Stimulated activated CD4-positive, alpha-beta T cell treated with anti-CD3 and anti-CD28 coated beads, Interleukin-15, amount 100 ng/mL, for 24 hours (primary cell): Measurements from ENCODE around the gene CAPZB.
A peak's percentile ranks its signal among the peaks of the same experiment; 100 is the strongest.

Experiments used
- DNase-seq: peaks from one replicate; pipeline ENCODE4 v3.0.0-alpha.2; 2020

The CAPZB gene

DNA sequence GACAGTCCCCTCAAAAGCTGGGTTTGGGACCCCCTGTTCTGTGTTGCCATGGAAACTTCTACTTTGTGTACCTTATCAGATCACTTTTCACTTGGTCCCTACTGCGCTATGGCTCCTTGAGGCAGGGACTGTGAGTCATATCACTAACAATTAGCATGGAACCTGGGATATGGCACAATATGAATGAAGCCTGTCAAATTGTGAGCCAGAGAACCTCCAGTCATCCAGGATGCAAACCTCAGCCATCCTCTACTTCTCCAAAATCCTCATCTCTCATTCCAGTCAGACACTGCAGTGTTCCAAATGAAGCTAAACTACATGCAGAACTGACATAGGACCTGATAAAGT lies 11.2 kb upstream of the CAPZB start:
- DNase-seq, result no peak

DNA sequence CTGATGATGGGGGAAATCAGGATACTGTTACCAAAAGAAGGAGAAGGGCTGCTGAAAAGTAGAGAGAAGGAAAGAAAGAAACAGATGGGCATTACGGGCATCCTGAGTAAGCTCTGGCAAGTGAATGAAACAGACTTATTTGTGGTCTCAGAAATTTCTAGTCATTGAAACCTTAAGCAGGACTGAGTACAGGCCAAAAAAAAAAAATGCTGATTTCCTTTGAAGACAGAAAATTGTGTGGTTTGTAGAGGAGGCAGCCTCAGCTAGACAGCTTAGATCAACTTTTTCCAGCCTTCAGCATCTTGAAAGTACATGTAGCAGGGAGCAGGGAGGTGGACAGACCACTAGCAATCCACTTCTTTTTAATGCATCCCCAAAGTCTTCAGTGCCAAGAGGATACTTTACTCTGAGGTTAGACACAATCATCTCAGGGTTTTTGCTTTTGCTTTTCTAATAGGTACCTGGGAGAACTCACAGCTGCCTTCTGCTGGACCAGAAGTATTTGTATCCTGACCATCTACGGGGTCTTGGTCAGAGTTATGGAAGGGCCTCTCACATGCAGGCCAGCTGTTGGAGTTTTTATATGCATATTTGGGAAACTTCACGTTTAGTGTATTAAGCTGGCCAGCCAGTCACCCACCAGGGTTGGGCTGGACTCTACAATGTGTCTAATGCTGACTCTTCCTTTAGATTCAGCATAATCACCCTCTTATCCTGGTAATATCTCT lies 10.6 kb upstream of the CAPZB start:
- no peak for DNase-seq

DNA sequence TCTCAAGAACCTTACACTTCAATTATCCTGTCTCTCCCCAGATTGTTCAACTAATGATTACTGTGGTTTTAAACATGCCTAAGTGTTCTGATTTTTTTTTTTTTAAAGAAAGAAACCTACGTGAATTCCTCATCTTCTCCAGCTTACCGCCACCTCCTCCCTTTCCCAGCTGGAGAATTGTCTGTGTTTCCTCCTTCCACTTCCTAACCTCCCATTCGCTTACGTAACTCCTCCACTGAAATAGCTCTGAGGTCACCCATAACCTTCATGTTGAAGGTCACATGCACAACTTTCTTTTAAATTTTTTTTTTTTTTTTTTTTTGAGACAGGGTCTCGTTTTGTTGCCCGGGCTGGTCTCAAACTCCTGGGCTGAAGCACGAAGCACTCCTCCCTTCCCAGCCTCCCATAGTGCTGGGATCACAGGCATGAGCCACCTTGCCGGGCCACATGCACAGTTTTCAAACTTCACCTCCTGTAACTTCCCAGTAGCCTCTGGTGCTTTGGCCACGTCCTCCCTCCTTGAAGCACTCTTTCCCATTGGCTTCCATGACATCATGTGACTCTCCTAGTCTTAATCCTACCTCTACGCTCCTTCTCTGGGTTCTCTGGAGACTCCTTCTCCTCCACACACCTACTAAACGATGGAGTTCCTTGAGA lies 9.8 kb upstream of the CAPZB start:
- DNase-seq, result no peak

DNA sequence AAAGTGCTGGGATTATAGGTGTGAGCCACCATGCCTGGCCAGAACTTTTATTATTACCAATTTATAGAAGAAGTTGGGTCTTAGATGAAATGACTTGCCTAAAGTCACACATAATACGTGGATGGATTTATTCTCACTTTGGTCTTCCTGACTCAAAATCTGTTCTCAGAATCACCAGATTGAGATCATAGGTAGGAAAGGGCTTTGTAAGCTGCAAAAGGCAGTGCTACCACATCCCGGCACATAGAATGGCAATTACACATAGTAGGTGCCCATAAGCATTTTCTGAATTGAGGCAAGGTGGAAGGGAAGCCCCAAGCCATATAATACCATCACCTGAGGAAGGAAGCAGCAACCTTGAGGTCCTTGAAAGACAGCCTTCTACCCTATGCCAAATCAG lies 8.2 kb upstream of the CAPZB start:
- no peak for DNase-seq

DNA sequence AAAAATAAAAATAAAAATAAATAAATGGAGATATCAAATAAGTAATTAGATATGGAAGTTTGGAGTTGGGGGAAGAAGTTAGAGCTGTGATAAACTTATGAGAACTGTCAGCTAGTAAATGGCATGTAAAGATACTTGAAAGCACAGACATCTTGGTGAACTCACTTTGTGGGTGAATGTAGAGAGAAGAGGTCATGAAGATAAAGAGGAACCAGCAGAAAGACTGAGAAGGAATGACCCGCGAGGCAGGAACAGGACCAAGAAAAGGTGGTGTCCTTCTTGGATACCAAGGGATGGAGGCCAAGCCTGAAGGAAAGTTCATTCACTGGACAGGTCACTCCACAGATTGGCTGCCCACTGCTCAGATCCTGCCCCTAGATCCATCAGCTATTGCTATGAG lies 4.7 kb upstream of the CAPZB start:
- no peak for DNase-seq

DNA sequence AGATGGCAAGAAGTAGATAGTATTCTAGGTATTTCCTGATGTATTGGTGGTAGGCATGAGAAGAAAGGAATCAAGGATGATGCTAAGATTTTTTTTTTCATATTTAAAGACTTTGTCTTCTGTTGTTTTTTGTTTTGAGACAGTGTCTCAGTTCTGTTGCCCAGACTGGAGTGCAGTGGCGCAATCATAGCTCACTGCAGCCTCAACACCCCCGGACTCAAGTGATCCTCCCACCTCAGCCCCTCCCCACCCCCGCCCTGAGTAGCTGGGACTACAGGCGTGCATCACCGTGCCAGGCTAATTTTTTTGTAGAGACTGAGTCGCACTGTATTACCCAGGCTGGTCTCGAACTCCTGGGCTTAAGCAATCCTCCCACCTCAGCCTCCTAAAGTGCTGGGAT lies 2.8 kb upstream of the CAPZB start:
- no peak for DNase-seq

DNA sequence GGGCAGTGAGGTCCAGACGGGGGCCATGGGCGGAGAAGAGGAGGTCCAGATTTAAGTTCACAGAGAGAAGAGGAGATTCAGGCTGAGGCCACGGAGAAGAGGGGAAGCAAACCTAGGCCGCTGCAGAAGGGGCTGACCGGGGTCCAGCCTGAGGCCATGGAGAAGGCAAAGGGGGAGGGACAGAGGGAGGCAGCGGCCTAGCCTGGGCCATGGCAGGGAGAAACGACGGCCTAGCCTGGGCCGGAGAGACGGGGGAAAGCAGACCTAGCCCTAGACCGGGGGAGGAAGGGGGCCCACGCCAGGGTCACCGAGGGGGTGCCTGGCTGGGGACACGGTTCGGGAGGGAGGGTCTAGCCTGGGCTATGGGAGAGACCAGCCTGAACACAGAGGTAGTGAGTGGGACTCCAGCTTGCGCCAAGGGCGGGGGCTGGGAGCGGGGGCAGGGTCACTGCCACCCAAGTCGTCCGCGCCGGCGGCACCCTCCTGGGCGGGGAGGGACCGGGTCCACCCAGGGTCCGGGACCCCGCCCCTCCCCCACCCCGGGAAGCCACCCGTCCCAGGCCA lies 459 bp downstream of the CAPZB start:
- DNase-seq, result peak; percentile 20

DNA sequence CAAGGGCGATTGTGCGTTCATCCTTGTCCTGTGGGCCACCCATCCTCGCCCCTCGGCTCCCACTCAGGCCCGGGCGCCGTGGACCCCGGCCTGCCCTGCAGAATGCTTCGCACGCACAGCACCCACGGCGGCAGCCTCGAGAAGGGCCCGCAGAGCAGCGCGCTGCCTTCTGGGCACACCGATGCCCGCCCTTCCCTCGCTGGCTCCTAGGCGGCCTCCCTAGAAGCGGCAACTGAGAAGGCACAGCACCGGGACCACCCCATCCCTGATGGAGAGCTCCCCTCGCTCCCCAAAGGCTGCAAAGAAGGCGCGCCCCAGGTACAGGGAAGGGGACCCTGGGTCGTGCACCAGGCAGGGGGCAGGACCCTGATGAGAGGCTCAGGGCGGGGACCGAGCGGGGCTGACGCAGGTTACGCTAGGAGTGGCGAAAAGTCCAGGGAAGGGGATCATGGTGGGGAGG lies 971 bp downstream of the CAPZB start:
- peak; percentile 35 for DNase-seq

DNA sequence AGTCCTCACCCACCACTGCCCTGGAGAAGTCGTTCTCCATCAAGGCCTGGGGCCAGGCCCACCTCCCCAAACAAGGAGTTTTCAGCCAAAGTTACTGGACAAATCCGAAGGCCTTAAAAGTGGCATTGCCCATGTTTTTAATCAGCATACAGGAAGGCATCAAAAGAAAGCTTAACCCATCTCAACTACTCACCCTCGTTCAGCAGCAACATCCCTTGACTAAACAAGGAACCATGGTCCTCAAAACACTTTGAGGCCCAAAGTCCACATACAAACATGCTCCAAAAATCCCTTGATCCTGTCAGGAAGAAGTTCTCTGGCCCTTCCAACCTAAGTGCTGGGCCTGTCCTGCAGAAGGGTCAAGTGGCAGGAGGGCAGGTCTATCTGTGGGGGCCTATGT lies 1.6 kb downstream of the CAPZB start:
- no peak for DNase-seq

DNA sequence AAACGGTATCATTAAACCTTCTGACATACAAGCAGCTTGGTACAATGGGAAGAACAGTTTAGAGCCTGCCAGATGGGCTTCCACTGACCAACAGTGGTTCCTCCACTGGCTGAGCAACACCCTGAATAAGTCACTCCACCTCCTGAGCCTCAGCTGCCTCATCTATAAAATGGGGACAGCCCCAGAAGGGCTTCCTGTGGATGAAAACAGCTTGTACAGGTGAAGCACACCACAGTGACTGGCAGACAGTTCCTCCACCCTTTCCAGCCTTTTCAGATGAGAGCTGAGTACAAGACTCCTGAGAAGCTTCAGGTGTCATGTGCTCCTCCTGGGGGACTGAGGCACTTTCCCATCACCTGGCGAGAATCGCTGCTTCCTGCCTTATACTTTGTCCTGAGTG lies 2.1 kb downstream of the CAPZB start:
- peak; percentile 58 for DNase-seq

DNA sequence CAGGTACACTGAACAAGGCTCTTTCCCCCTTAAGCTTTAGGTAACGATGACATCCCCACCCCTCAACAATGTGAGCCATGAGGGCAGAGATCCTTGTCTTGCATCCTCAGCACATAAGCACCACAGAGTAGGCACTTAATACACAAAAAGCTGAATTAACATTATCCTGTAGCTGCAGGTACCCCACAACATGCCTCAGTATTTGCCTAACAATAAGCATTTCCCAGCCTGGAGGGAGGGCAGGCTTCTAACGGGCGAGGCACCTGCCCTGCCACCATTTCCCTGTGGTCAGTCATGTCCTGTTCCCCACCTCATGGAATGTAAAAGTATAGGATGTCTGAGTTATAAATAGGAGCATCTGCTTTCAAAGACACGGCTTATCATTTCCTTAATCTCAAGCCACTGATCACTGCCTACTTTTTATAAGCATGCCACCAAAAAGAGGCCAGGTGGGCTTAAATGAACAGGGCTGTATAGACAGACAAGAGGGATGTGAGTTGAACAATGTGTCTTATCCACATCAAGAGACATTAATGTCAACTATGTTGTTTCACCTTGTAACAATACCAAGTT lies 3.4 kb downstream of the CAPZB start:
- no peak for DNase-seq

DNA sequence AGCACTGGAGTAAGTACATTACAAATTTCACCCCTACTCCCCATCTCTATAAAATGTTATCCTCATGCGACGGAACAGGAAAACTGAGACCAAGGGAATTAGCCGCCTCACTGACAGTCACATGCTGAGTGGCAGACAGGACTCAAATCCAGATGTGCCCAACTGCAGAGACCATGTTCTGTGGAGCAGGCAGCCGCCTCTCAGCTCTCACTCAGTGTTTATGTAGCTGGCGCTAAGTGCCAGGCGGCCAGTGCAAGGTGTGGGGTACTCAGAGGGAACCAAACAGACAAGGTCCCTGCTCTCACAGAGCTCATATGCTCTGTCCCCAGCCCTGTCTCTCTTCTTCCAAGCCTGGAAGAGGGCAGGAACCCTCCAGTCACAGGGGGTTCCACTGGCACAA lies 5.1 kb downstream of the CAPZB start:
- DNase-seq, result no peak

DNA sequence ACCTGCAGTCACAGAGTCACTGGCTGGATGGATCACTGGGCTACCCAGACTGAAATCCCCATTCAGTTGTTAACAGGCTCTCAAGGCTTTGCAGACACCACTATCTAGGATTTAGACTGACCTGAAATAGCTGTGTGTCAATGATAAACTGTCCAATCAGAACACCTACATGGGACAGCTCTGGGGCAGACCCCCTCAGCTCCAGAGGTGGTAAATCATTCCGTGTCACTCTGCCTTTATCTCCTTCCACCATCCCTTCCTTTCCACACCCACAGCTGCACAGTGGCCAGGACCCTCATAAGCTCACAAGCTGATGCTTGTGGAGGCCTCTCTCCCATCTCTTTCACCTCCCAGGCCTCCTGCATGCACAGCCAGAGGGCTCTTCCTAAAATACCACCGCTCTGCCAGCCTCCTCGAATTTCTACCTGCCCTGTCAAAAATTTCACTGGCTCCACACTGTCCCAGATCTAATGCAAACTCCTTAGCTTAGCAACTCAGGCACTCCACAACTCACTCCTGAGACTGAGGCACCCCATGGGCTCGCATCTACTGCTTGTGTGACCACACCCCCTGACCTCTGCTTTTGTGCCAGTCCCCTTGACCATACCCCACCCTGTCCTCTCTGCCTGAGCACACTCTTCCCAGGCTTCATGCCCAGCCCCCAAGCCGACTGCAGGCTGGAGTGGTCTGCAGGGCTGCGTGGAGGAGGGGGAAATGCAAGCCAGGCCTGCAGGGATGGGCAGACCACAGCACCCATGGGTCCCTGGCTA lies 5.8 kb downstream of the CAPZB start:
- DNase-seq, result no peak

DNA sequence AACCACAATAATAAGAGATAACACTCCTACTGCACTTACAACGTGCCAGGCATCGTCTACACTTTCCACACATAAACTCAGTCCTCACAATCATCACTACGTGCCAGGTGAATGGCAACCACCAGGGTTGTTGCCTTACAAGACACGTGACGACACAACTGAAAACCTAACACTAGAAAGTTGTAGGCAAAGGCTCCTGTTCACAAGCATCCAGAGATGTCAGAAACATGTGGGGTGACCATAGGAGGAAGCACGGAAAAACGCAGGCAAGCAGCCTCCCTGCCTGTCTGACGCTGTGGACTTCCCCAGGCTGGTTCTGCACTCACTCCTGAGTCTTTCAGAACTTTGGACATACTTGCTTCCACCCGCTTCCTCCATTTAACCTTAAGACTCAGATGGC lies 7.0 kb downstream of the CAPZB start:
- DNase-seq, result no peak

DNA sequence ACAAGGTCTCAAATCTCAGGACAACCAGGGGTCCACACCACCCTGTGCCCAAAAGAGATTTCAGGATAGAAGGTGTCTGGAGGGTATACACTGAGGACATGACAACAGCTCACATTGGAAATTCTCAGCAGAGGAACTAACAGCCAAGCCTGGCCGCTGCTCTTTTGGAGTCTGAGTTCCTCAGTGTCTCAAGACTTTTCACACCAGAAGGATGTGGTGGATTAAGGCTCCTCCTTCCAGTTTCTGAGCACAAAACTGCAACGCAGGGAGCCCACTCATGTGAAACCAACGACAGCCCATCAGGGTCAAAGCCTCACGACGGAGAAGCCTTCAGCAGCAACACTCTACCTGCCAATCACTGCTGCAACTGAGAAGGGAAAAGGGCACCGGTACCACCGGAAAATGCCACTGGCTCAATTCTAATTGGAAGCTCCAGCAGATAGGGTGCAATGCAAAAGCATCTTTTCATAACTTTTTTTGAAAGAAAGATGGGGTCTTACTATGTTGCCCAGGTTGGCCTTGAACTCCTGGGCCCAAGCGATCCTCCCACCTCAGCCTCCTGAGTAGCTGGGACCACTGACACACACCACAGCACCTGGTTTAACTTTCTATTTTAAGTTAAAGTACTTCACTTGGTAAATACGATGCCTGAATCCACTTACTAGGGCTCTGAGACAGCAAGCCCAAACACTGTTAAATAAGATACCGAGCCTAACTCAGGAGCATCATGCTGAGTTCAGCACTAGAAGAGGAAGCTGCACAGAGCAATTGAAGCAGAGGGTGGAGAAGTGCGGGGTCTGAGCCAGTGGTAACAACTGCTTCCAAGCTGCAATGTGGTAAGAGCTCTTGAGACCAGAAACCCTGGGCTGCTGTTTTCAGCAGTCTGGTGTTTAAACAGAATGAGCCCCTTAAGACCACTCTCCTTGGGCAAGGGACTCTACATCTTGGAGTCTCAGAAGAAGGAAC lies 7.8 kb downstream of the CAPZB start:
- DNase-seq, result peak; percentile 45

DNA sequence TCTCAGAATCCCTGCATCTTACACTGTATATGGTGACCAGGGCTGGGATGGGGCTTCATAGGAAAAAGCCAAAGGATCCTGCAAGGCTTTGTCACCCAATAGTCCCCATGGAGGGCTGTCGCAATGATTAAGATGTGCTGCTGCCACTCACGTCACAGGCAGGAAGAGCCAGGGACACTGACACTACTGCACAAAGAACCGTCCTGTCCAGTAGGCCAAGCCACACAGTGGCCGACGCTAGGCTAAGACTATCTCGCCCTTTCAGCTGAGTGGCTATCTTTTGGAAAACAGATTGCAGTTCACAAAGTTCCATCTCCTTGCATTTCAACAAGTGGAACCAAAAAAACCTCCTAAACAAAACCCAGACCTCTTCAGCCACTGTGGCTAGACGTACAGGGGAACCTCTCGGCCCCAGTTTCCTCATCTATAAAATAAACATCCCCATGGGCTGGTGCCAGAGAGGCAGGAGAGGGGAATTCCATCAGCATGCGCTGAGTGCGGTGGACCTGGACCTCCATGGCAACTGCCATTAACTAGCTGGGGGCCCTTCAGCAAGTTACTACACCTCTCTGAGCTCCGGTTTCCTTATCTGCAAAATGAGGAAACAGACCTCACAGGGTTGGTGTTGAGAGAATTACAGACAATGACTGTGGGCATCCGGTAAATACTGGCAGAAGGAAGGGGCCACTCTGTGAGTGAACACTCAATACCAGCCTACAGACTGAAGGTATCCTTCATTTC lies 8.7 kb downstream of the CAPZB start:
- peak; percentile 35 for DNase-seq

DNA sequence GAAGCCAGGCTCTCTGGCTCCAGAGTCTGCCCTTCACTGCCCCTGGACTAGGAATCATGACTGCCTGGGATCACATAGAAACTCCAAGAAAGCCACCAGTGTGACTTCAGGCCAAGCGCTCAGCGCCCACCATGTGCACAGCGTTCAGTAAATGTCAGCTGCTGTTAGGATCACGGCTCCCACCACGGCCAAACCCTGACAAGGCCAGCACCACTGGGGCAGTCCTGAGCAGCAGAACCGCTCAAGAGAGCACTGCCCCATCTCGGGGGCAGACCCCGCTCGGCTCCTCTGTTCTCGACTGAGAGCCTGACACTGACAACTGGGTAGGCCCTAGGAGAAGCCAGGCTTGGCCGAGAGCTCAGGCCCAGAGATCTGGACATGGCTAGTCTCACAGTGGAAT lies 10.0 kb downstream of the CAPZB start:
- DNase-seq, result no peak

DNA sequence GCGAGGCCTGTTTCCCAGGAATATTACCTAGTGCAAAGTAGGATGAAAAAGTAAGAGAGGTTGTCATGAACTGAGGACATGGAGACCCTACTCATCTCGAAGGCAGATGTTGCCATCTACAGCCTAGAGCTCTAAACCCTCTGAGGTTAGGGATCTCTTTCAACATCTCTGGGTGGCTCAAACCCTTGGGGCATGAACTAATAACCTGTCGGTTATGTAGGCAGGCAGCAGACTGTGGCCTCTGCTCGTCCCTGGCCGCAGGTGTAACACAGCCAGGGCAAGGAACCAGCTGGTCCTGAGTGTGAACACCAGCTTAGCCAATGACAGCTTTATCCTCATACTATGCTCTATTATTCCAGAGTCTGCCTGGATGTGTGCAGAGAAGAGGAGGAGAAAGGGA lies 13.2 kb downstream of the CAPZB start:
- DNase-seq, result no peak

DNA sequence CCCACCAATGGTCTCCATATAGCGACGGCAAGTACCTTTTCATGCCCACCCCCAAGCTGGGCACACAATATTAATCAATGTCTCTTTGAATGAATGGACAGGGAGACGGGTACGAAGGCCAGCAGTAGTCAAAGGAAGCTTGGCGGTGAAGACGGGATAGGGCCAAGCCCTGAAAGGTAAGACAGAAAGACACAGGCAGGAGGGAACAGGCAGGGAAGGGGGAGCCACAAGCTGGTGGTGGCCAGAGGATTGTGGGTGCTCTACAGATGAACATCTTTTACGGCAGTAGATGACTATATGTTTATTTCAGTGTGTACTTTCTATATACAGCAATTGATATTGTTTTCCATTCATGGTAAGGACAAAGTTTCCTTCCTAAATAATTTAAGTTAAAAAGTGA lies 16.3 kb downstream of the CAPZB start:
- DNase-seq, result no peak

DNA sequence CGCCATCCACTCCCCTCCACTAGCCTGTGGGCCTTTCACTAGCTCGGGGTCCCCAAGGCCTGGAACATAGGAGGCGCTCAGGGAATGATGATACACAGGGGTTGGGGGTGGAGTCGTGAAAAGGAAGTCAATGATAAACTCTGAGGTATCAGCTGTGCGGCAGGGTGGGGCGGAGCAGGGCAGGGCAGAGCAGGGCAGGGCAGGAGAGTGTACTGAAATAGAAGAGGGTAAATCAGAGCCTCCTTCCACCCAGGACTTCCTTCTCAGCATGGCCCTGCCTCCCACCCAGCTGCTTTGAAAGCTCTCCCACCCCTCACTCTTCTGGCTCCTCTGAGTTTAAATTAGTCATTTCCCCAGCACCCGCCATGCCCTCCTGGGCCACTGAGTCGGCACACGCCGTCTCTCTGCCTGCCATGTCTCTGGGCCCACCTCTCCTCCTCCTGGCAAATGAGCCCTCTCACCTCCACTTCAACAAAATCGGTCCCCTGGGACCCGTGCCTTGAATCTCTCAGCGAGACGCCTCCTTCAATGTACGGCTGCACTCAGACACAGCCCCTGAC lies 16.9 kb downstream of the CAPZB start:
- peak; percentile 74 for DNase-seq
